Body of pancreas (tissue), 4 donors: ENCODE results near the gene USP9Y.

Experiments
- POLR2A ChIP-seq, 3 donors: fragments of 450-650 bp; IDR thresholded peaks; one replicate each; pipeline ENCODE4 v1.6.1; 2016; ENCODE audit warnings: antibody characterized with exemption in 3 of 3, mild to moderate bottlenecking in 2 of 3
- TF ChIP-seq, protein P1 (sequence below), 7 experiments: fragments of 450-650 bp in 4 of 7; fragments of 200-600 bp in 3 of 7; sonication (generic) in 3 of 7; IDR thresholded peaks; one replicate each; pipeline ENCODE4 v1.5.1; 2016 to 2019; ENCODE audit warnings: antibody characterized with exemption in 7 of 7

DNA sequence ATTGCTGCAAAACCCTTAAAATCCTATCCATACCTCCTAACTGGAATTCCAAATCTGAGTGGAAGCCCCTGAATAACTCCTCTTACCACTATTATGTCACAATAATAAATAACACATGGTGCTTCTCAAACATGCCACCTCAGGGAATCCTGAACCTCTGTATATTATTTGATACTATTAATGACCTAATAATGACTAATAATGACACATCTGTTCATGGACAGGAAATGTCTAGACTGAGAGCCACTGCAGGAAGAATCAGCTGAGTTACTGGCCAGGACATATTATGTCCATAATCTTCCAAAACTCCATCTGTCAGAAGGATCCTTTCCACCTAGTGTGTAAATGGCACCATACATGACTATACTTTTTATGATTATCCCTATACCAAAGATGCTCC, 195.9 kb downstream of the USP9Y start:
- TF ChIP-seq, protein P1, sequence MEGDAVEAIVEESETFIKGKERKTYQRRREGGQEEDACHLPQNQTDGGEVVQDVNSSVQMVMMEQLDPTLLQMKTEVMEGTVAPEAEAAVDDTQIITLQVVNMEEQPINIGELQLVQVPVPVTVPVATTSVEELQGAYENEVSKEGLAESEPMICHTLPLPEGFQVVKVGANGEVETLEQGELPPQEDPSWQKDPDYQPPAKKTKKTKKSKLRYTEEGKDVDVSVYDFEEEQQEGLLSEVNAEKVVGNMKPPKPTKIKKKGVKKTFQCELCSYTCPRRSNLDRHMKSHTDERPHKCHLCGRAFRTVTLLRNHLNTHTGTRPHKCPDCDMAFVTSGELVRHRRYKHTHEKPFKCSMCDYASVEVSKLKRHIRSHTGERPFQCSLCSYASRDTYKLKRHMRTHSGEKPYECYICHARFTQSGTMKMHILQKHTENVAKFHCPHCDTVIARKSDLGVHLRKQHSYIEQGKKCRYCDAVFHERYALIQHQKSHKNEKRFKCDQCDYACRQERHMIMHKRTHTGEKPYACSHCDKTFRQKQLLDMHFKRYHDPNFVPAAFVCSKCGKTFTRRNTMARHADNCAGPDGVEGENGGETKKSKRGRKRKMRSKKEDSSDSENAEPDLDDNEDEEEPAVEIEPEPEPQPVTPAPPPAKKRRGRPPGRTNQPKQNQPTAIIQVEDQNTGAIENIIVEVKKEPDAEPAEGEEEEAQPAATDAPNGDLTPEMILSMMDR (IDR thresholded peaks at IDR 0.05), result no peak
- no peak for TF ChIP-seq POLR2A (IDR thresholded peaks at IDR 0.05)
